HG03280 (cell line): ENCODE data around the gene USP7.
"Not testable (repeated sequence)": the region's sequence is repeated elsewhere in the genome, so short reads cannot be mapped to it uniquely, and the experiment has no call there.

ENCODE experiments used
- ATAC-seq: cut with Tn5 transposase; IDR thresholded peaks from one replicate; pipeline ENCODE4 v1.9.1; 2021; ENCODE audit warnings: mild to moderate bottlenecking, moderate library complexity; ENCODE audit not compliant: unreplicated experiment

USP7 gene

DNA sequence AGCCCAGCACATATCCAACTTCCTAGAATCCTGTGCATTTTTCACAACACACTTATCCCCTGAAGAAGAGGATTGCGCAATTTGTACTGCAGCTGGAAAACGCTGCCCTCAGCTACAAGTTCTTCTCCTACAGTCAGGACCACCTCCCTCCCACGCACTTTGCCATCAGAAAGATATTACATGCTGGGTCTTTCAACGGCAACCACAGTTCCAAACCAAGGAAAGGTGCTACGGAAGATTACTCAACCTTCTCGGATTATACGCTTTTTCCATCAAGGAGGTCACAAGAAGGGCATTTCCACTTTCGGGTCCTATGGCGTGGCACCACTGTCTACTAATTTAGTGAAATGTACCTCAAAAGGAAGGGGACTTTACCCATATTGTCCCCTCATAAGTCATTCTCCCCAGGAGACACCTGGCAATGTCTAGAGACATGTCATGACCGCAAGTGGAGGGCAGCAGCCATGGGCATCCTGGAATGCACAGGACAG lies 35.2 kb downstream of the USP7 start:
- ATAC-seq = no peak

DNA sequence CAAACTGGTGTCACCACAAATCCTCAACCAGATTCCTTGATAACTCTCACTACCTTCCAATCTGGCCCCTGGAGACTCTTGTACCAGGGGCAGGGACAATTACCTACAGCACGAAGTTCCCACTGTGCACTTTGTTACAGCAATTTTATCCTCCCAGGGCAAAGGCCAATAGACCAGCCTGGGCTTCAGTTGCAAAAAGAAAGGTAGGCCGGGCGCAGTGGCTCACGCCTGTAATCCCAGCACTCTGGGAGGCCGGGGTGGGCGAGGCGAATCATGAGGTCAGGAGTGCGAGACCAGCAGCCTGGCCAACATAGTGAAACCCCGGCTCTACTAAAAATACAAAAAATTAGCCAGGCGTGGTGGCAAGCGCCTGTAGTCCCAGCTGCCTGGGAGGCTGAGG lies 36.9 kb downstream of the USP7 start:
- ATAC-seq = no peak

DNA sequence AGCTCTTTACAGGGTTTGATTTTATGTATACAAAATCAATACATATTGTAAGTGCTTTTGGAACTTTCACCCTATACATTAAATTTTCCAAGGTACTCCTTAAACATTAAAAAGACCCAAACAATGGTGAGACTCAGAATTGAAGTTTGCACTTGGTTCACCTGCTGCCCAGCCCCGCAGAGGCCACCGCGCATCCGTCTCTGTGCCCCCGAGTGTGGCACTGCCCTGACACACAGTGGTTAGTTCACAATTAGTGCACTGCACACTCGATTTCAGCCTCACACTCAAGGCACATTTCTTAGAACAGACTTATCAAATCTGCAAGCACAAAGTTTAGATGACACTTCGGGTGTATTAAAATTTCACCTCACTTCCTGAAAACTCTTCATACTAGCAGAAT lies 38.3 kb downstream of the USP7 start:
- ATAC-seq = no peak

DNA sequence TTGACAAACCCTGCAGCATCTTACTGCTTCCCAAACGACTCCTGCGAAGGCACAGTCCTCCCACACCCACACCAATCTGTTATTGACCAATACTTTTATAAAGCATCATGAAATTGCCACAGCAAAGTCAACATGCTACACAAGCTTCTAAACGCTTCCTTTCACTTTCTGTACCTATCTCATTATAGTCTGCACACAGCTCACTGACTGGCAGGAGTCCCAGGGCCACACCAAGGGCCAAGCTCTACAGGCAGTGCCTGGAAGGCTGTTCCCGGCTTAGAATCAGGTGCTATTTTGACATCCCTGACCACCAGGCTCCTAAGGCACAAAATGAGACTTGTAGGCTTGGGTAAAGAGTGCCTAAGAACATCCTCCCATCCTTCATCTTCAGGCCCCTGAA lies 39.5 kb downstream of the USP7 start:
- ATAC-seq = no peak

DNA sequence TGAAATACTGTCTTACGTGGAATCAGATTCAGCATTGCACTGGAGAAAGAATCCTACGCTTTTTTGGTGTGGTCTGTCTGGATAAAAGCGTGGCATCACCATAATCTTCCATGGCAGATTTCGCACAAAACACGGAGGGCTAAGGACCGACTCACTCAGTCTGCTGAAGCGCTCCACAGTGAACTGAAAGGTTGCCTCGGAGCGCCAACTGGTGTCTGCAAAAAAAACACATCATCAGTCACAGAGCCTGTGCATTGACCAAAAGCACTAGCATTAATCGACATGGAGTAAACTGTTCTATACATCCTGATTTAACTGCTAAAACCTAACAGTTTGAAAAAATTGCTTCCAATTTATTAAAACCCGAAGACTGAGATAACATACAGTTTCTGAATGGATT lies 40.5 kb downstream of the USP7 start:
- no peak for ATAC-seq

DNA sequence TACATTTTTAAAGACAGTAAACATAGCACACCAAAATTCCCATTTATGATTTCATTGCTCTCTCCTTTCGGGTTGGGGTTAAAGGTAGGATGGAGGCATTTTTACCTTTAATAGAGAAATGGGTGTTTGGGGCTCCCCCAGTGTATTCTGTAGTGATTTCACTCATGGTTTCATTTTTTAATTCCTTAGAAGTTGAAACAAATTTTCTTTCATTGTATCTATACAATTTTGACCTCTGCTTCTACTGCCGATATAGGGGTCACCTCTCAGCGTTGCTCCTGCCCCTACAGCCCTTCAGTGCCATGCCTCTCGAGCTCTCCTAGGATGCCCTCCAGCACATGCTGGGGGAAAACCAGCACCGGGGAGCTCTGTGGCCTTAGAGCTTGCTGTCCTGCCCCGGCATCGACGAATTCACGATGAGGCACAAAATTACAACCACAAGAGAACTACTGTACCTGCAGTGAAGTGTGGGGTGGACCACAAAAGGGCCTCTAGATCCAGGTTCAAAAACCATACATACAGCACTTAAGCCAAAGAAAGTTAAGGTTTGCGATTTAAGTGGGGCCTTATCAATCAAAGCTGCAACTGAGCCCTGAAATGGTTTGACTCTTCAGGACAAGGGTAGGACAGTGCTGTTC lies 42.2 kb downstream of the USP7 start:
- ATAC-seq = no peak

DNA sequence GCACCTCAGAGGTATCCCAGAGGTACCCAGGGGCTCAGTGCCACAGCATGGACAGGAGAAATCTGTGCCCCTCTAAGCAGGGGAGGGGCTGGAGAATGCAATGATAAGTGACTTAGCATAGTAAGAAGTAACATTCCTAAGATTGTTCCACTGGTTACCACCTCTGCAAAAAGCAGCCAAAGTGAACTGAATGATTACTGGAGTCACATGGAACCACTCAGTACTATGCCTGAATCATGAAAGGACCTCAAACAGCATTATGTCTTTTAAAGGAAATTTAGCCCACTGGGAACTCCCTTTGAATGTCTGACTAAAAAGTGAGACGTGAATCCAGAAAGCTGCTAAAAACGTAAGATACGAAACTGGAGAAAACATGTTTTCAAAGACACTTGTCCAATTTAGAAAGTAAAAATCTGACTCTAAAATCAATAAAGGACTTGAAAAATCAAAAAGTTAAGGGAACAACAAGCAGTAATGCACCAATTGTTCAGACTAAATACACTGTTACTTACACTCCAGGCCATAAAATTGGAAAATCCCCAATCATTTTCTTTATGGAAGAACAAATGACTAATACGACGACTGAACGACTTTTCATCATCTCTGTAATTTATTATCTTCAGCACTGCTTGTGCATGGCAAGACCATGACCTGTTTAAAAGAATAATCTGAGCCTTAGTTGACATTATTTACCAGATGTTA lies 42.9 kb downstream of the USP7 start:
- ATAC-seq = no peak

DNA sequence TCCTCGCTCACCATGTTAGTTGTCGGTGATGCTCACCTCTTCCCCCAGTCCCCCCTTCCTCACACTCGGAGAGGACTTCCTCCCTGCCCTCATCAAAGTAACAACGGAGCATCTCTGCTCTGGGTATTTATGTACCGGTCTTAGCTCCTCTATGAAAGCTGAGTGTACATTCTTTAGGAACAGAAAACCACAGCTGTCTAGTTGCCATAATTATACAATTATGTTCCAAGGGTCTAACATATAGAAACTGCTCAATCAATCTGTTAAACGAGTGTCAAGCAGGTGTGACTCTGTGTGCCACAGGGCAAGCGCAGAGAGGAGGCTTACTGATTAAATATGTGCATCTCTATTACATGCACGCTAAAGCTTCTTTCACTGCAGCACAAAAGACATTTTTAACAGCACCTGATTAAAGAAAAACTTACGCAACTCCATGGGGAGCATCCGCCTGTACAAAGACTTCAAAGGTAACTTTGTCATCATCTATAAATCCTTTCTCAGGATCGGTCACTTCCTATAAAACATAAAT lies 43.7 kb downstream of the USP7 start:
- no peak for ATAC-seq

DNA sequence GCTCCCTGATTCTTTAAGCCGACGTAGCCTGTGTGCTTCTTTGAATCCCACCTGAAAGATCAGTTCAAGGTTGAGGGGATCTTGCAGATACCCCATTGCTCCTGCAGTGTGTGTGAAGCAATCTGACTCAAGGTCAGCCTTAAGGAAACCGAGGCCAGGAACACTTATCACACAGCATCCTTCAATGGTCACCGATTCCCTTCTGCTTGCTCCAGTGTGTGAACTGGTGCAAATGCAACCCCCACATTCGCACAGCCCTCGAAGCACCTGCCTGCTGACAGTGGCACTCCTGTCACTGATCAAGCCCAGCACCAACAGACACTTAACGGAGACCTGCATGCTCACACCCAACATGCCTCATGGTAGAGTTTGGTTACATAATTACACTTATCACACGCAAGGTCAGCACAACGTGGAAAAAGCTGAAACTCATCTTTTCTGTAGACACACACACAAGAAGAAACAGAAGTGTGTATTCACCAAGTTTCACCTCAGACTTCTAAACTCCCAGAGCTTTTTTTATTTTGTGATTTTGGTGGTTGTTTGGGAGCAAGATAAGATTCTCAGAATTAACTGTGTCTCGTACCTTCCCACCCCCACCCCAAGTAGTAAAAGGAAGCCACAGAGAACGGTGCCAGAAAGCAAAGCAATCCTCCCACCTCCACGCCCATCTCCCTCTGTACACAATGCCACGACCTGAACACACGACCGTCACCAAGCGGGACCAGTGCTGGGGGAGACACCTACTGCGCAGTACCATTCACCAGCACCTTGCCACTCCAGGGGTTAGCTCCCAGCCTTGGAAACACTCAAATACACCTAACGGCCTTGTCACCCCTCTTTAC lies 44.4 kb downstream of the USP7 start:
- no peak for ATAC-seq

DNA sequence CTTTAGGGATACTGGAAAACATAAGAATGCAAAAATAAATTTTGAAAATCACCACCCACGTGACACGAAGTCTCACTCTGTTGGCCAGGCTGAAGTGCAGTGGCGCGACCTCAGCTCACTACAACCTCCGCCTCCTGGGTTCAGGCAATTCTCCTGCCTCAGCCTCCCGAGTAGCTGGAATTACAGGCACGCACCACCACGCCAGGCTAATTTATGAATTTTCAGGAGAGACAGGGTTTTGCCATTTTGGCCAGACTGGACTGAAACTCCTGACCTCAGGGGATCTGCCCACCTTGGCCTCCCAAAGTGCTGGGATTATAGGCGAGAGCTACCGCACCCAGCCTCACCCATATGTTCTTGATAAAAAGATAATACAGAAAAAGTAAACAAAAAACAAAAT lies 46.4 kb downstream of the USP7 start:
- not testable (repeated sequence) for ATAC-seq

DNA sequence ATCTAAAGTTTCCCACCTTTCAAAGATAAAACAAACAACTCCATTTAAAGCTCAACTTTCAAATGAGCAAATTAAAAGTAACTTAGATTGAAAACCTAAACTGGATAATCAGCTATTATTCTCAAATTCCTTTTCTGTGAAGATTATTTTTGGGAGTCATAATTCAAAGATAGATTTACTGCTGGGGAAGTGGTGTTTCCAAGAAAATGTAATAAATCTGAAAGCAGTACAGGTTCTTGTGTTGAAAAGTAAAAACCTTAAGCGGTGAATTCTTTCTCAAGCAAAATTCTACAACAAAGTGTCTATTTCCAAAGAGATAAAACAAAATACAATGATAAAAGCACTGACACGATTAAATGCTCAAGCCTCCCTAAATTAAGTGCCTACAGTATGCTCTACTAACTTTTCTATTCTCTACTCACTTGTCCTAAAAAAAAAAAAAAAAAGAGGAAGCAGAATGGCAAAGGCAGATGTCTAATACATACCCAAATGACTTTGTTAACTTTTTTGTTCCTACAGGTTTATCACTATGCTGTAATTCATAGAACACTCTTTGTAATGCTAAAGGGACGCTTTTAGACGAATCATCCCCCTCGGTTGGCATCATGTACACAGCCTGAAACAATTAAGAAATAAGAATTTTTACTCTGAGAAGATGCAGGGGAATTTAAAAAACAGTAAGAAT lies 47.0 kb downstream of the USP7 start:
- ATAC-seq = no peak

DNA sequence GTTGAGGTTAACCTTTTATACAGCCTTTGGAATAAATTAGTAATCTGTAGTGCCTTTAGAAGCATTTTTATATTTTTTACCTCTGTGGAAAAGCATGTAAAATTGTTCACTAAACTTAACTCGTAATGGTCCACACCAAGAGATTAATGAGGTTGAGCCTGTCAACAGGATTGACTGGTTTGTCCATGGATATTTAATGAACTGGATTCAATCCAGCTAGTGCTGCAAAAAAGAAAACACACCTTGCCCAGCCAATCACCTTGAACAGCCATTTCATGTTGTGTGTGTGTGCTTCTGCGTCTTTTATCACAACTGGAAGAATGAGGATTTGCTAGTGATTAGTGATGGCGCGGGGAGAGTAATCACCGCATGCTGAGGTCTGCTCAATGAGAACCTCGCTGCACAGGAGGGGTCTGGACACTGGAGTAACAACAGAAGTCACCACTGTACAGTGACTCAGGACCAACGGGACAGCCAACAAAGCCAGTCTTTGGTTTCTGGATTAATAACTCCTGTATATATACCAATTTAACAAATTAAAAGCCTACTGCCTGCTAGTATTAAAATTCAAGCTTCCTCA lies 47.9 kb downstream of the USP7 start:
- ATAC-seq = no peak

DNA sequence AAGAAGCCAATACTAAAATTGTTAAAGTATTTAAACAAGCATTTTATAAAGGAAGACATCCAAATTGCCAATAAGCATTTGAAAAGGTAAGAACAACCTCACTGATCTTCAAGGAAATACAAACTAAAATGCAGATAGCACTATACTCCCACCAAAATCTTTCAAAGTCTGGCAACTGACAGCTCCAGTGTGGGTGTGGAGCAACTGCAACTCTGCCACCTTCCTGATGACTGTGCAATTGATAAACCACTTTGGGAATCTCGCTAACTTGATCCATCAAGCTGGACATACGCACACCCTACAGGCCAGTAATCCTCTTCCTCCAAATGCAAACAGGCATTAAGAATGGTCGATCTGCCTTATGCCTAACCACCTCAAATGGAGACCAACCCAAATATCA lies 49.6 kb downstream of the USP7 start:
- no peak for ATAC-seq

DNA sequence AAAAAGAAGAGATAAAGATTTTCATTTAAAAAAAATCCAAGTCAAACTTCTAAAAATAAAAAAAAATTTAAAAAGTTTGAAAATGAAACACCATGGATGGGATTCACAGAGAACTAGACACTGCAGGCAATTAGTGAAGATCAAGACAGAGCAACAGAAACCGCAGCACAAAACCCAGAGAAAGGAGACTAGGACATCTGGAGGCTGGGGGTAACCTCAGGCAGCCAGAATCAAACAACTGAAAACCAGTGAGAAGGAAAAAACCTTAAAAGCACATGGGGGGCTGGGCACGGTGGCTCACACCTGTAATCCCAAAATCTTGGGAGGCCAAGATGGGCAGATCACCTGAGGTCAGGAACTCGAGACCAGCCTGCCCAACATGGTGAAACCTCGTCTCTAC lies 50.9 kb downstream of the USP7 start:
- ATAC-seq = no peak

DNA sequence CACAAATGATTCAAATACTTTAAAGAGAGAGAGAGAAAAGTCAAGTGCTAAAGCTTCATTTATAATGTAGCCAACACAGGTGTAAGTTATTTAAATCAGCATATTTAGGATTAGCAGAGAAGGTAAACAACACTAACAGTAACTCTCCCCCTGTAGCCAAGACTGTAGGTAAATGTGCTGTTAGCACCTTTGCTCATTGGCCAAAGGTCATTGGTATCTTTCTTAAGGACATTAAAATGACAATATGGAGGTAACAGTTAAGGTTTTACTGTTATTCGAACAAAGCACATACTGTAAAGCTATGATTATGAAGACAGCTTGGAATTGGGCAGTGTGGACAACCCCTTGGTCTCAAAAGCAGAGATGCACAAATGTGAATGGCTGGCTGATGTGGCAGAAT lies 52.9 kb downstream of the USP7 start:
- no peak for ATAC-seq

DNA sequence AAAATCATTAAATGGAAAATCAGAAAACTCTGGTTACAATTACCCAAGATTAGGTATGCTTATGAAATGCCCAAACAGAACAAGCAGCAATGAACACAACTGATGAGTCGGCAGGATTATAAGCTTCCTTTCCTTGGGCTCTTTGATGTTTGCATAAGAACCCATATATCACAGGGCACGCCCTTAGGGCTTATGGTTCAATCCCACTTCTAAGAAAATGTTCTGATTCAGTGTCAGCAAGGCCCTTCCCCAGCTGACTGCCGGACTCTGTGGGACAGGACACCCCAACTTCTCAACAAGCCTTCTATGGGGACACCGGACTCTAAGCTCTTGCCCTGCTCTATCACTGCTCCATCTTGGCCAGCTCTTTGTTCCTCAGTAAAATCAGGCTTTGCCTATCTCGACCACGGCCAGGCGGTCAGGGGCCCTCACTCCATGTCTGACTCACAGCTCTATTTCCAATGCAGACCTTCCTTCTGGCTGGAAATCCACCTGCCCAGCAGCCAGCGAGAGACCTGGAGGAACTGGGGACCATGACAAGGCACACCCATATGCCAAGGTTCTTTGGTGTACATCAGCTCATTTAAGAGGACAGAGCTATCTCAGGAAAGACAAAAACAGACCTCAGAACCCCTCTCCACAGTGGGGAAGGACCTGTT lies 54.8 kb downstream of the USP7 start:
- no peak for ATAC-seq

DNA sequence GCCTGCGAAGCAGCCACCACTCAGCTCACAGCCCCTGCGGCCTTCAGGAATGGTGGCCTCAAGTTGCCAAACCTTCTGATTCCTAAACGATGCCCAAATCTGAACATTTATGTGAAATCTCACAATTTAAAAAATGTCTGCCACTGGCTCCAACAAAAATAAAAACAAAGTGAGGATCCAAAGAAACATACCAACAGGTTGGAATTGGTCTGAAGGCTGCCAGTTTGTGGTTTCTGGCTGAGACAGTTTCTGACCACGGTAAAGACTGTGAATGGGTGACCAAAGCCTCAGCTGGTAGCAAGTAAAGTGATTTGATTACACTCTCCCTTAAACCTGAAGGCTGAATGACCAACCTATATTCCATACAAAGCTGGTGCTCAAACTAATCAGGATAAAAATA lies 56.6 kb downstream of the USP7 start:
- ATAC-seq = no peak

DNA sequence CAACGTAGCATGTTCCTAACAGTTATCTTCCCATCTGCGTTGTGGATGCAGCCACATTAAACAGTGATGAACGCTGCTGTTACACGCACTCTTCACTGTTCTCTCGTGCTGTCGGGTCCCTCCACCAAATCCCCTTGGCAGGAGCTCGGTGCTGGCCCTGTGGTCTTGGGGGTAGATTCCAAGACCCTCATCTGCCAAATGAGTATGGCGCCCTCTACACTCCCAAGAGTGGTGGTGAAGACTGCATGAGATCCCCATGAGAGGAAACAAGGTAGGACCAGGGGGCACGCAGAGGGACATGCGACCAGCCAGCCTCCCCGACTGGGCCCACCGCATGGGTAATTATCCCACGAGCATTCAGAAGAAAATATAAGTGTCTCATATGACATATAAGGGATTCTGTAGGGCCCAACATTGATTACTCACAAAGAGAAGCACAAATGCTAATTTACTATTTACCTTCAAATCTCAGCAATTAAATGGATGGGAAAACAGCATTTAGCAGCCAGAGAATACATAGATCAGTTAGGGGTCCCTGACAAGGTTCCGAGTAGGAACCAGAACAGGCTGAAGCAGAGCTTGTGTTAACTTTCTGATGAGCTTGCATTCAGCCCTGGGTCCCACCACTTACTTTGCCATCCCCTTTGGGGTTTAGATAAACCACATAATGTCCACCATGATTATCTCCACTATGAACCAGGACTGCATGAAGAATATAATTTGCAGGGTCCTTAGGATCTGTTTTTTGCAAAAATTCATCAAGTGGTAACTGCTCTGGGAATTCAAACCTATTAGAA lies 57.7 kb downstream of the USP7 start:
- ATAC-seq = no peak

DNA sequence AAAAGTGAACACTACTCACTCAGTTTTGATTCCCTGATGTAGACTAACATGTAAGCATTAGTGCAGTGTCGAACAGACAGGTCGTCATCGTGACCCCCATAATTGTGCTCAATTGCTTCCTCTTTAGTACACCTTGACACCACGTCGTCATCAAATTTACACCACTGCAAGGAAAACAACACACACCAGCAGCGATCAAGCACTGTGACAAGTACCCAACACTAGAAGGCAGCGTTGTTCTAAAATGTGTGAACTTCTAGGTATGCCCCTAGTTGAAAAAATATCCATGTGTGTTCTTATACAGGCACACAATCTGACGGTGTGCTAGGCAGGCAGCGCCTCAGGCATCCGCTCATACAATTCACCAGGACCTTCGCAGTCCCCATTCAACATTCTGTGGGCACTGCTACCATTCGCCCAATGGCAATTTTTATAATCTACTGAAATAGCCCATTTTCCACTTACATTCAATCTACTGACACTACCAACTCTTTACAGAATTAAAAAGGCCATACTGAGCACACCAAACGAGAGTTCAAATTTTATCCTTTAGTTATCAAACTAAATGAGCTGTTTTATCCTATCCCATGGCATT lies 58.4 kb downstream of the USP7 start:
- no peak for ATAC-seq
